HG03066 (cell line): ENCODE measurements around the gene OR52N1.

ENCODE experiments used
- ATAC-seq: cut with Tn5 transposase; IDR thresholded peaks from one replicate; pipeline ENCODE4 v1.9.1; 2021; ENCODE audit warnings: low read depth; ENCODE audit not compliant: unreplicated experiment

OR52N1 gene

DNA sequence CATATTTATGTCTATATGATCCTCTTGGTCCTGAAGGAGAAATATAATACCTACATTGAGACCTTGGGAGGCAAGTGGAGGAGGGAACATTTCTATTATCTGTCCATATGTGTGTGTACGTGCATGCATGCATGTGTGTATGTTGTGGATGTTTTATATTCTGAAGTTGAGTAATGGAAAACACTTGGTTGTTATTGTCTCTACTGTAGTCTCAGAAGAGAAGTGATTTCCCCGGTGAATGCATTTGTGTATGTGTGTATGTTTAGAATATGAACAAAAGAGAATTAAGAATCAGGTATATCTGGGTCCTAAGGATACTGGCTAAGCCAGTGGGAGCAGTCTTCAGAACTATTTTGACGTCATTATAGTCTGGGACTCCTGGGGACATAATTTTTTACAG lies at the start of gene OR52N1:
OR52N1 (minus strand) TSS at position 101 of the 400 bp plus-strand sequence. CDS start 2,449 bp downstream, outside the sequence.
- no peak for ATAC-seq

GRCh38 chr11:5837695-5838094 lies 46.6 kb upstream of the OR52N1 start:
- ATAC-seq: no peak

DNA sequence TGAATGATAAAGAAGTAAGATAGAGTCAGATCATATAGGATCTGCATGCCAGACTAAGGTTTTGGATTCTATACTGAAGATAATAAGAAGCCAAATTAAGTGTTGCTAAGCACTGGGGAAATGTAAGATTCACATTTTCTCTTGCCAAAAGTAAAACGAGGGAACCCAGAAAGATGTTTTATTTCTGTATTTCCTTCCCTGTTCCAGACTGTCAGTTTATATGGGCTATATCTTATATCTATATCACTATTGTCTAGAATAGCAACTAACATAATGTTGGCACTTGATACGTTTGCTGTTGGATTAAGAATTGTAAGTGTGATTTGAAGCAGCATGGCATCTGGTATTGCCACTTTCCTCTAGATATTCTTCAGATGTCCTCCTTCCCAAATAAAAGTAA lies 42.4 kb upstream of the OR52N1 start:
- no peak for ATAC-seq

DNA sequence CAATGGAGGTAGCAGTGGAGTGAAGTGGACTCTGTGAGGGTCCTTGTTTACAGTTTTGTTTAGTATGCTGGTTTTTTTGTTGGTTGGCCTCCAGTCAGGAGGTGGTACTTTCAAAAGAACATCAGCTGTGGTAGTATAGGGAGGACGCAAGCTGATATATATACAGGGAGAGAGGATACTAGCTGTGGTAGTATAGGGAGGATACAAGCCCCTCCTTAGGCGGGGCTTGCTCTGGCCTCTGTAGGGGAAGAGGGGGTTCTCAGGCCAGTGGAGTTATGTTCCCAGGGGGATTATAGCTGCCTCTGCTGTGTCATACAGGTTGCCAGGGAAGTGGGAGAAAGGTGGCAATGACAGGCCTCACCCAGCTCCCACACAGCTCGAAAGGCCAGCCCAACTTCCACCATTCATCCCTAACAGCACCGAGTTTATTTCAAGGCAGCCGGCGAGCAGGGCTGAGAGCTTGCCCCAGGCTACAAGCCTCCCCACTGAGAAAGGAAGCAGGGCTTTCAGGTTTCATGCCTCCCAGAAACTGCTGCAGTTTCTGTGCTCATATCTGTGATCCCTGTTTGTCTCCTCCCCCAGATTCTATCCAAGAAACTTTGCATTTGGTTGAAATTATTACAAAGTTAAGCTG lies 40.2 kb upstream of the OR52N1 start:
- ATAC-seq: no peak

DNA sequence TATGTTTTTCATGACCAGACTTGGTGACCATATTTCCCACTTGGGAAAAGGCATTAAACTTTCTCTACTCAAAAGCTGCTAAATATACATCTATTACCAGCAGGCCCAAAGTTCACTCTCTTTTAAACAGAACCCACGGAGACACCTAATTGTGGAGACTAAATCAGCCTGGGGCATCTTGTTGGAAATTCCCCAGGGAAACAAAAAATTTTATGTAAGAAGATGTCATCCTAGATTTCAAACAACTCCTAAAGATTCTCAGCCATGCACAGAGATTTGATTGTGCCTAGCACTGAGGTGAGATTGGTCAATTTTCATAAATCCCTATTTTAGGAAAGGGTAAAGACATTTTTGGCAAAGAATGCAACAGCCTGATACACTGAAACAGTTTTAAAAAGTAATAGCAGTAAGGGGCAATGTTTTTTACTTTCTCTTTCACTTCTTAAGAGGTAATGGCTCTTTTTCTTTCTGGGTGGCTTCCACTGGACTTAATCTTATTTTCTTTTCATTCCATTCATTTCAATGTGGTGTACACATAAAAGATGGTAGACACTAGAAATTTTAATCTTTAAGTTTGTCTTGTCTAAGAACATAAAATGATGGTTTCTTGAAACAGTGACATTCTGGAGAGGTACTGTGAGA lies 27.3 kb upstream of the OR52N1 start:
- ATAC-seq: no peak

DNA sequence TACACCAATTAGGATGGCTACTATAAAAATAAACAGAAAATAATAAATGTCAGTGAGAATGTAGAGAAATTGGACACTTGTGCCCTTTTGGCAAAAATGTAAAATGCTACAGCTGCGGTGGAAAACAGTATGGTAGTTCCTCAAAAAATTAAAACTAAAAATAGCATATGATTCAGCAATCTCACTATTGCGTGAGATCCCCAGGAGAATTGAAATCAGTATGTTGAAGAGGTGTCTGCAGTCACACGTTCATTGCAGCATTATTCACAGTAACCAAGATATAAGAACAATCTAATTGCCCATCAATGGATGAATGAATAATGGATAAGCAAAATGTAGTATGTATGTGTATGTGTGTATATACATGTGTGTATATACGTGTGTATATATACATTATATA lies 24.5 kb upstream of the OR52N1 start:
- no peak for ATAC-seq

- ATAC-seq: no peak
Measured at GRCh38 chr11:5809905-5810795, 19.1 kb upstream of the OR52N1 start.

- peak; percentile 33 for ATAC-seq
Measured at GRCh38 chr11:5809122-5809519, 18.1 kb upstream of the OR52N1 start.

DNA sequence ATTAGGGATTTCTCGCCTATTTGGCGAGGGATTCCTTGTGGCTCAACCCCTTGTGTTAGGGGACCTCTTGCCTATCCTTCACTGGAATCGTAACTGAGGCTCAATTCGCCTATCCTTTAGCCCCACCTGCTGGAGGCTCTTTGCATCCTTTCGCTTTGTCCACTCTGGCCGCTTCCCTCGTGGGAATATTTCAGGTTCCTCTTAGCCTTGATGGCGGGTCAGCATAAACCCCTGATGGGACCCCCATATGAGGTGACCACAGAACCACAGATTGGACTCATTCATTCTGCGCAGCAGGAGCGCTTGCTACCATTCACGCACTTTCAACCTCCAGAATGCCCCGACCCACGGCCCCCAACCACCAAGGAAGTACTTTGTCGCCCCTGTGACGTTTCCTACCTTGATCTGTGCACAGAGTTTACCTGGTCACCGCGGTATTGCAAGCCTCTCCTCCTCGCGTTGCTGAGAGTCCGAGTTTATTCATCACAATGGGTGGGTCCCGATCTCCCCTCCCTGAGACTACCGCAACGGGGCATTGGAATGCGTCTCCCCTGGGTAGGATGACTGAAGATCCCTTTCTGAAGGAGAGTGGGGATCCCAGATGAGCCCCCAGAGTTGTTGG lies 17.5 kb upstream of the OR52N1 start, which contains the start of gene OR52N2:
OR52N2 (plus strand) TSS at position 425 of the 622 bp plus-strand sequence. CDS start 11,412 bp downstream, outside the sequence.
- ATAC-seq: peak; percentile 96

GRCh38 chr11:5807580-5807979 lies 16.5 kb upstream of the OR52N1 start:
- no peak for ATAC-seq

DNA sequence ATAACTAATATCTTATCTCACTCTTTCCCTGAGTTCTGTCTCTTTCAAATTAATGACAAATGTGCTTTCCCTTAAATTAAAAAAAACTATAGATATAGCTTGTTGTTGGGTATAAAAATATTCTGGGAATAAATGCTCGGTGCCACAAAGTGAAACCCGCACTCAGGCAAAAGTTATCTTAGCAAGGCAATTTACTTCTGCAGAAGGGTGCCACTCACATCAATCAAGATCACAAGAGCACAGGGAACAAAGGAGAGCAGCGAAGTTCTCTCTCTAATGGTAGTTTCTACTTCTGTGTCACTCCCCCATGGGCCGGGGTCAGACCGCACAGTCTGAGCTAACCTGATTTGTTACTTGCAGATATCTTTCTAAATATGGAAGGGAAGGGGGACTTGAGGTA lies 12.9 kb upstream of the OR52N1 start:
- ATAC-seq: no peak

GRCh38 chr11:5796541-5796940 lies 5.5 kb upstream of the OR52N1 start:
- ATAC-seq: no peak

GRCh38 chr11:5783255-5783654 lies 7.8 kb downstream of the OR52N1 start, which contains the start of gene OR52N5:
Gene OR52N5, minus strand, starts transcription at chr11:5783355. Its CDS starts 4,721 bp downstream, at chr11:5778634.
- ATAC-seq: no peak

GRCh38 chr11:5767056-5767455 lies 24.0 kb downstream of the OR52N1 start:
- no peak for ATAC-seq

DNA sequence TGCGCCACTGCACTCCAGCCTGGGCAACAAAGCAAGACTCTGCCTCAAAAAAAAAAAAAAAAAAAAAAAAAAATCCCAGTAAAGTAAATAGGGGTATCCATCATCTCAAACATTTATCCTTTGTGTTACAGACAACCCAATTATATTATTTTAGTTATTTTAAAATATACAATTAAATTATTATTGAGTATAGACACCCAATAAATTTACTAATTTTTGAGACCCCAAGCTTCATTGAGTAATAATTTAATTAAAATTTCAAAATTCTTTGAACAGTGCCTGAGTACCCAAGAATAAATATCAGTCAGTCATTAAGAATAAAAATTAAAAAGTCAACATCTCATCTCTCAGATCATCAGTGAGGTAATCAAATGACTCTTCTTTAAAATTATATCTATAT lies 37.1 kb downstream of the OR52N1 start, which contains the start of gene OR52N4:
OR52N4 (plus strand) TSS at position 301 of the 400 bp plus-strand sequence. CDS start 498 bp downstream, outside the sequence.
- ATAC-seq: no peak

DNA sequence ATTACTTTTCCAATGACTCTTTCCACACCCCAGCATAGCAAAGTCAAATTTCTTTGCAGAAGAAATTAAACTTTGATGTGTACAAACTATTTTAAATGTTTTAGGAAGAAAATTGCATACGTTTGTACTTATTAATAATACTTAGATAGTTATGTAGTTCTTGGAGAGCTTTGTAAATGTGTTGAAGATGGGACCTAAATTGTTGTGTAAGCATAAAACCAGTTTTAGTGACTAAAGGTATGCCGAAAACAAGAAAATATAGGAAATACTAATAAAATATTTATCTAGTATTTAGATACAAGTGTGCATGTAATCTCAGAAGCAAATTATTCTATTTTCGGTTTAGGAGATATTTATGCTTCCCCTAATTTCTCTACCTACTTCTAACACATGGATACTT lies 41.2 kb downstream of the OR52N1 start:
- no peak for ATAC-seq

DNA sequence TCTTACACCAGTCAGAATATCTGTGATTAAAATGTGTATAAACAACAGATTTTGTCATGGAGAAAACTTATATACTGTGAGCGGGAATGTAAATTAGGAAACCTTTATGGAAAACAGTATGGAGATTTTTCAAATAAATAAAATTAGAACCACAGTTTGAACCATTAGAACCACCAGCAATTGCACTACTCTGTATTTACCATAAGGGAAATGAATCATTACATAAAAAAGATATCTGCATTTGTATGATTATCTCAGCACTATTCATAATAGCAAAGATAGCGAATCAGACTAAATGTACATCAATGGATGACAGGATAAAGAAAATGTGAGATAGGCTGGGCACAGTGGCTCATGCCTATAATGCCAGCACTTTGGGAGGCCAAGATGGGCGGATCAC lies 44.5 kb downstream of the OR52N1 start:
- no peak for ATAC-seq

DNA sequence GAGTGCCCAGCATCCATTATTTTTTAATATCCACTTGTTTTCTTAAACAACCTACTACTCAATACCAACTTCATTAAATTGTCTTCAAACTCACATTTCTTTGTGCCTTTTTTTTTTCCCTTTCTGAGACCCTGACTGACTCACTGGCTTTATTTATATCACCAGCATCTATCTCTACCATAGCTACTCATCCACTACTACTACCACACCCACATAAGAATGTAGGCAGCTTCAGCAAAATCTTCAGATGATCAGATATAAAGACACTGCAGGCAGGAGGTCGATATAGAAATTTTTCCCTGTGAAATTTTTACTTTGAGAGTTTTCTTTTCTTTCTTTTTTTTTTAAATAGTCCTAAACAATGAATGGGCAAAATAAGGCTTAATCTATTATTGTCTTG lies 52.6 kb downstream of the OR52N1 start:
- no peak for ATAC-seq

DNA sequence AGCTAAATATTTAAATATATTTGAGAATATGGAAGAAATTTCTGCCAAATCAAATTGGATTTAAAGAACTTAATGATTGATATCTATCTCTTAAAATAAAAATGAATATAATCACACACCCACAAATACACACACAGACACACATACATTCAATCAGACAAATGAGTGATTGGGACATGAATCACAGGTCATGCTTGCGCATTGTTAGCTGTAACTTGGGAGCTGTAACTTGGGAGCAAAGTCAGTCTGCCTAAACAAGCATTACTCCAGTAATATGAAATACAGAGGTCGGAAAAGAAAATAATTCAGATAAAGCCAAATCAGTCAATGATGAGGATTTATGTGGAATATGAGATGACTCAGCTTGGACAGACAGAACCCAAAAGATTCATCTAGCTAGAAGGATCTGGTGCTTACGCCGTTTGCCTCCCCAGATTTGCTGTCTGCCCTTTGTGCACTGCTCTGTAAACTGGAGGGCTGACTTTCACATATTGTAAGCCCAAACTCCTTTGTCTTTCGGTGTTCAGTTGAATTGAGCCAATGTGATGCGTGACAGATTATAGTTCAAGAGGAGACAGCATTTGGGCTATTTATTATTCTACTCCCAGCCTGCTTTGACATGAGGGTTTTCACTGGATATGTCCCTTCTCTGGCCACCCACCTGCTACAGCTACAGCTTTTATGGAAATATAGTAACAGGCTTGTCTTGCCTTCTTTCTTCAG lies 53.2 kb downstream of the OR52N1 start:
- ATAC-seq: no peak

- ATAC-seq: no peak
Measured at GRCh38 chr11:5737091-5737490, 54.0 kb downstream of the OR52N1 start.
